GM06990 (cell line): ENCODE measurements around the gene IRX5.

ENCODE experiments used
- DNase-seq: peaks from one replicate; pipeline ENCODE4 v3.0.0-alpha.2; 2011; ENCODE audit not compliant: insufficient read length; ENCODE audit errors: extremely low read depth
- H3K27me3 ChIP-seq: replicated peaks from 2 replicates; pipeline ENCODE4 v1.6.0; 2011; ENCODE audit warnings: low read length; ENCODE audit not compliant: control insufficient read depth, insufficient read depth
- H3K36me3 ChIP-seq: 2 replicates; pipeline ENCODE4 v1.5.1; 2011; ENCODE audit warnings: low read length; ENCODE audit not compliant: control insufficient read depth, insufficient read depth
- H3K4me3 ChIP-seq: replicated peaks from 2 replicates; pipeline ENCODE4 v1.5.1; 2011; ENCODE audit warnings: low read depth, mild to moderate bottlenecking, control low read depth, low read length
- CTCF ChIP-seq: IDR thresholded peaks from 2 replicates; pipeline ENCODE4 v1.5.1; 2011; ENCODE audit warnings: low read length, control low read depth, mild to moderate bottlenecking, inconsistent platforms; ENCODE audit not compliant: insufficient read depth, poor library complexity, severe bottlenecking

The IRX5 gene

GRCh38 chr16:54930005-54930868 is at the start of gene IRX5:
IRX5 (plus strand) TSS chr16:54930865; CDS start chr16:54931199, 334 bp downstream.
- no peak for TF ChIP-seq CTCF
- Histone ChIP-seq H3K4me3 (no peak within 1 kb of the TSS; the same call in 1 of the 2 replicates), H3K27me3 (no peaks in the 10 kb centered on the region; the same call in 1 of the 2 replicates), H3K36me3 (no peaks in the 10 kb centered on the region)
- DNase-seq: peak; percentile 55

- DNase-seq: no peak
- Histone ChIP-seq H3K36me3 (no peaks in the 10 kb centered on the region), H3K27me3 (no peaks in the 10 kb centered on the region), H3K4me3 (no peak overlapping the region)
- TF ChIP-seq CTCF: no peak
Measured at GRCh38 chr16:54882556-54882955, 48.1 kb upstream of the IRX5 start.

- TF ChIP-seq CTCF: no peak
- no peak for DNase-seq
Measured at GRCh38 chr16:54883358-54883757, 47.3 kb upstream of the IRX5 start.

GRCh38 chr16:54886078-54886477 is 44.6 kb upstream of the IRX5 start:
- no peak for TF ChIP-seq CTCF
- Histone ChIP-seq H3K27me3 (no peaks in the 10 kb centered on the region), H3K4me3 (no peak overlapping the region), H3K36me3 (no peaks in the 10 kb centered on the region)
- DNase-seq: no peak

More at GRCh38 chr16:54883358-54883757, 47.3 kb upstream of the IRX5 start:
- Histone ChIP-seq H3K4me3 (no peak overlapping the region), H3K27me3 (no peaks in the 10 kb centered on the region), H3K36me3 (no peaks in the 10 kb centered on the region)

GRCh38 chr16:54890381-54890780 is 40.3 kb upstream of the IRX5 start:
- Histone ChIP-seq H3K27me3 (no peaks in the 10 kb centered on the region), H3K36me3 (no peaks in the 10 kb centered on the region), H3K4me3 (no peak overlapping the region)
- no peak for DNase-seq
- no peak for TF ChIP-seq CTCF
